HG02571 (cell line): ENCODE results near the gene NIT1.
A peak's percentile ranks its signal among the peaks of the same experiment; 100 is the strongest.

Experiments
- ATAC-seq: cut with Tn5 transposase; IDR thresholded peaks from one replicate; pipeline ENCODE4 v1.9.1; 2021; ENCODE audit warnings: mild to moderate bottlenecking, moderate library complexity; ENCODE audit not compliant: unreplicated experiment

Gene NIT1

GRCh38 chr1:161145832-161146231 is 27.9 kb downstream of the NIT1 start:
- ATAC-seq = no peak

- ATAC-seq = no peak
Measured at GRCh38 chr1:161153176-161153575, 35.3 kb downstream of the NIT1 start.

GRCh38 chr1:161153682-161154337 is 35.9 kb downstream of the NIT1 start, which contains the start of gene UFC1:
TSS of gene UFC1 (plus strand) at chr1:161153978. CDS start at chr1:161153998, 20 bp downstream.
- no peak for ATAC-seq

GRCh38 chr1:161157867-161158266 is 40.0 kb downstream of the NIT1 start:
- ATAC-seq = no peak

- ATAC-seq = no peak
Measured at GRCh38 chr1:161158316-161159010, 40.6 kb downstream of the NIT1 start.

GRCh38 chr1:161159087-161159912 is 41.4 kb downstream of the NIT1 start, which contains the start of gene USP21:
TSS of gene USP21 (plus strand) at chr1:161159500. CDS start at chr1:161160641, 1,141 bp downstream.
- peak; percentile 85 for ATAC-seq

GRCh38 chr1:161159913-161160243 is 42.0 kb downstream of the NIT1 start:
- no peak for ATAC-seq

- ATAC-seq = no peak
Measured at GRCh38 chr1:161160671-161161145, 42.8 kb downstream of the NIT1 start.

GRCh38 chr1:161161652-161162051 is 43.7 kb downstream of the NIT1 start:
- ATAC-seq = no peak

- no peak for ATAC-seq
Measured at GRCh38 chr1:161162052-161162451, 44.1 kb downstream of the NIT1 start.

GRCh38 chr1:161162806-161163205 is 44.9 kb downstream of the NIT1 start:
- ATAC-seq = no peak

- no peak for ATAC-seq
Measured at GRCh38 chr1:161163793-161164192, 45.9 kb downstream of the NIT1 start.

- no peak for ATAC-seq
Measured at GRCh38 chr1:161164901-161165610, 47.2 kb downstream of the NIT1 start.

GRCh38 chr1:161165742-161166668 is 48.1 kb downstream of the NIT1 start, which contains the start of gene PPOX:
TSS of gene PPOX (plus strand) at chr1:161166426. CDS start at chr1:161166848, 422 bp downstream.
- ATAC-seq = peak; percentile 91

- peak; percentile 1 for ATAC-seq
Measured at GRCh38 chr1:161166669-161167548, 49.0 kb downstream of the NIT1 start.

GRCh38 chr1:161168906-161169305 is 51.0 kb downstream of the NIT1 start:
- no peak for ATAC-seq
